Transverse colon (tissue), 3 donors: ENCODE data around the gene ATP5MC2.

ENCODE experiments used
- CTCF ChIP-seq, 5 experiments: fragments of 200-600 bp in 3 of 5; fragments of 450-650 bp in 2 of 5; sonication (generic) in 3 of 5; IDR thresholded peaks; 1 replicate in 2 of 5; 2 replicates in 3 of 5; pipeline ENCODE4 v1.5.1; 2016 to 2017; ENCODE audit warnings: antibody characterized with exemption in 5 of 5, inconsistent platforms in 3 of 5, mild to moderate bottlenecking in 2 of 5, moderate library complexity in 1 of 5
- EP300 ChIP-seq: sonication (generic); formaldehyde crosslinking; IDR thresholded peaks from one replicate; pipeline ENCODE4 v1.6.1; 2017; ENCODE audit warnings: antibody characterized with exemption, low read depth
- POLR2A ChIP-seq: fragments of 450-650 bp; IDR thresholded peaks from one replicate; pipeline ENCODE4 v1.6.1; 2016; ENCODE audit warnings: antibody characterized with exemption, mild to moderate bottlenecking, moderate library complexity

- TF ChIP-seq CTCF (IDR thresholded peaks at IDR 0.05): no peak
- TF ChIP-seq POLR2A: no peak
- TF ChIP-seq EP300: no peak
These were observed 18.8 kb downstream of the ATP5MC2 start for GRCh38 chr12:53657041-53657440.
